ENCODE data around the gene FCSK.
"Not testable (repeated sequence)": the region's sequence is repeated elsewhere in the genome, so short reads cannot be mapped to it uniquely, and the experiment has no call there.

The FCSK gene

DNA sequence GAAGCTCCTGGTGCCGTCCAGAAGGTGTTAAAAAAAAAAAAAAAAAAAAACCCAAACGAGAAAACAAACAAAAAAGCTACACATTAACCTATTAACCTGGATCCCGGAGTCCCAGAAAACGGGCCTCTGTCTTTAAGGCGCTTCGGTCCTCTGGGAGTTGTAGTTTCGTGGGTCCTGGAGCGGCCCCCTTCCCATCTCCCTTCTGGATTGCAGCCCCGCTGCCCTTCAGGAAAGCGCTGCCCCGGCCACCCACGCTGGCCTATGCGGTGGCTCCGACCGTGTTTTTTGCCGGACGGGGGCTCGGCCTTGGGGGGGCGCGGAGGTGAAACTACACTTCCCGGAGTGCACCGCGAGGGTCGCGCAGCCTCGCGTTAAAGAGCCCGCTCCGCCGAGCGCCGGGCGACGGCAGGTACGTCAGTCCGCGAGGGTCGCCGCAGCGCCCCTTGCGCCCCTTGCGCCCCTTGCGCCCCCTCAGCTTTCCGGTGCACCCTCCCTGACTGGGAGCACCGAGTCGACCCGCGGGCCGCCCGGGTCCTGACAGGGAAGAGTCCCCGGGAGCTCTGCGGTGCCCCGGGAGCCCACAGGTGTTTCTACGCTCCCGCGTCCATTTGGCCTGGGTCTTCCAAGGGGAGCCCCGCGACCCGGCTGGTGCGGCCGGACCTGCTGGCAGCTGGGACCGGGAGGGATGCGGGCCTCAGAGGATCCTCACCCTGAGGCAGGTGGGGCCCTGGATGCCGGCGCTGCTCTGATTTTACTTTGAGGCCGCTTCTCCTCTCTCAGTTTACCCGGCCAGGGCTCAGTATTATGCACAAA lies at the start of gene FCSK:
Gene FCSK (plus strand): TSS at position 374 of the 813 bp plus-strand sequence. CDS start 8,596 bp downstream, outside the sequence.
- DNase-seq: peak; percentile 63

DNA sequence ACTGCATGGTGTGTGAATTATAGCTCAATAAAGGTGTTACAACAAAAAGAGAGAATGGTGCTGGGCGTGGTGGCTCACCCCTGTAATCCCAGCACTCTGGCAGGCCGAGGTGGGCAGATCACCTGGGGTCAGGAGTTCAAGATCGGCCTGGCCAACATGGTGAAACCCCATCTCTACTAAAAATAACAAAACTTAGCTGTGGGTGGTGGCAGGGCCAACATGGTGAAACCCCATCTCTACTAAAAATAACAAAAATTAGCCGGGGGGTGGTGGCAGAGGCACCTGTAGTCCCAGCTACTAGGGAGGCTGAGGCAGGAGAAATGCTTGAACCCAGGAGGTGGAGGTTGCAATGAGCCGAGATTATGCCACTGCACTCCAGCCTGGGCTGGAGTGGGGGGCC lies 48.3 kb upstream of the FCSK start:
- not testable (repeated sequence) for DNase-seq

DNA sequence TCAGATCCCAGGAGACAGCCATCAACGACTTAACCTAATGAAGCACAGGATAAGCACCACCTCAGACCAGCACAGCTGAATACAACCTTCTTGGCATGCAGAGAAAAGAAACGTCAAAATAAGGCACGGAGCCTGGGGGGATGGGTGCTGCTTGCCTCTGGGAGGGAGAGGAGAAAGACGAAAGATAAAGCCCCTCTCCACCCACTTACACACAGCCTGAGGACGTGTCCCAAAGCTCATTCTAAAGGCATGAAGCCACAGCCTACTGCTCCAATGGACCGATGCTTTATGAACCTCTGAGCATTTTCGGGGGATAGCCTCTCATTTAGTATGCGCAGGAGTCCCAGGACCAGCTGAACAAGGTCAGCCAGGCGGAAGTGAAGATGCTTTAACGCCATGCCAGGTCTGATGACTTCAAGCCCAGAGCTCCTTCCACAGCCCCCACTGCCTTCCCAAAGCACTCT lies 46.6 kb upstream of the FCSK start:
- DNase-seq: no peak

DNA sequence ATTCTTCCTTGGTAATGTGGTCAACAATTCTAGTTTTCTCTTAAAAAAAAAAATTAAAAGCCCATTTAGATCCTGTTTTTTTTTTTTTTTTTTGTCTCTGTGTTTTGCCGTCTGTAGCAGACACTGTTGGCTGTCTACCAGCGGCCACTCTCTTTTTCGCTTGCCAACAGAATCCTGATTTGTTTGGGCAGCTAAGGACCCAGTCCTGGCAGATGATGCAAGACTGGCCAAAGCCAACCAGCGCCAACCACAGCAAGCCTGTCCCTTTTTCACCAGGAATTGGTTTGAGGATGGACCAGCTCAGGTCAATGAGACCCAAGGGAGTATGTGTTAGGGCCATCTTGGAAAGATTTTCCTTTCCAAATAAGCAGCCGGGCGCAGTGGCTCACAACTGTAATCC lies 43.7 kb upstream of the FCSK start:
- DNase-seq: no peak

DNA sequence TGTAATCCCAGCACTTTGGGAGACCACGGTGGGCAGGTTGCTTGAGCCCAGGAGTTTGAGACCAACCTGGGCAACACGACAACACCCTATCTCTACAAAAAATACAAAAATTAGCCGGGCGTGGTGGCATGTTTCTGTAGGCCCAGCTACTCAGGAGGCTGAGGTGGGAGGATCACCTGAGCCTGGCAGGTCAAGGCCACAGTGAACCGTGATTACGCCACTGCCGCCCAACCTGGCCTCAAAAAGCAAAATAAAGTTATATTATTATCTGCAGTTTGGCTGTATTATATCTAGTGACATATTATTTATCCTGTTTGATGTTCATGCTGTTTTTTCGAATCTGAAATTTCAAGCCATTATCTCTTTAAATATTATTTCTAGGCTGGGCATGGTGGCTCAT lies 42.0 kb upstream of the FCSK start:
- no peak for DNase-seq

DNA sequence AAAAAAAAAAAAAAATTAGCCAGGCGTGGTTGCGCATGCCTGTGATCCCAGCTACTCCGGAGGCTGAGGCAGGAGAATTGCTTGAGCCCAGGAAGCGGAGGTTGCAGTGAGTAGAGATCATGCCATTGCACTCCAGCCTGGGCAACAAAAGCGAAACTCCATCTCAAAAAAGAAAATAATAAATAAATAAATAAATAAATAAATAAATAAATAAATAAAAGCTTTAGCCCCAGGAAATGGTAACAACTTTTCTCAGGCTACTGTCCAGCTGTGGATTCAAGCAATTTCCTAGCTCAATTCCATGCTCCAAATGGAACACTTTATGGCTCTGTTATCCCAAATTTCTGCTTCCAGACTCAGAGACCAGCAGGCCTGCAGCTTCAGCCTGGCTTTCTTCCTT lies 40.8 kb upstream of the FCSK start:
- not testable (repeated sequence) for DNase-seq

DNA sequence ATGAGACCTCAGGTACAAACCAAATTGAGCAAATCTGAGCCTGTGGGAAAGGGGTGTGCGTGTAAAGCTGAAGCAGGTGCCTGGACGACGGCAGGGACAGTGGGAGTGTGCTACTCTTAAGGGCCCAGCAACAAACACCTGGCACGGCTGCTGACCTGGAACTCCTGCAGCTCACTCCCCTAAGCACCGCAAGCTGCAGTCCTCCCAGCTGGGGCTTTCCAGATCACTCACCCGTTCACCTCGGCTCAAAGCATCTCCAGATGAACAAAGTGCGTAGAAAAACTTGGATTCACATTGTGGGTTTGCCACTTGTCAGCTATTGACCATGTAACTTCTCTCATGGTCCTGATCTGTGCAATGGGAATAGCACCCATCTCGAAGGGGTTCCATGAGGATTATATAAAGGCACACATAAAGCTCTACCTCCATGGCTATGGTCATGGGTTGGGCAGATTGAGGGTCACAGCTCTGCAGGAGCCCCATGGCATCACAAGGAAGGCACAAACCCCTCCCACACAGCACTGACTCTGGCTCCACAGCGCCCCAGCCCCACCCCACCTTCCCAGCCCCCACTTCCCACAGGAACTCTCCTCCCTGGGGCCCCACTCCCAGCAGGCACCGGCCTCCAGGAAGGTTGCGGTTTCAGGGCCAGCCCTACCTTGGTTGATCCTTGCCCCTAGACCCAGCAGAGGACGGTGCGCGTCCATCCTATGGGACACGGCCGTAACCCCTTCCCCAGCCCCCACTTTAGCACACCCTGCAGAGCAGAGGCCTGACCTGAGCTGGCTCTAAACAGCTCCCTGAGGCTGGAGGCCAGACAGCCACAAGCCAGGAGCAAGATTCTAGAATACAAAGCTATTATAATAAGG lies 37.4 kb upstream of the FCSK start:
- no peak for DNase-seq

DNA sequence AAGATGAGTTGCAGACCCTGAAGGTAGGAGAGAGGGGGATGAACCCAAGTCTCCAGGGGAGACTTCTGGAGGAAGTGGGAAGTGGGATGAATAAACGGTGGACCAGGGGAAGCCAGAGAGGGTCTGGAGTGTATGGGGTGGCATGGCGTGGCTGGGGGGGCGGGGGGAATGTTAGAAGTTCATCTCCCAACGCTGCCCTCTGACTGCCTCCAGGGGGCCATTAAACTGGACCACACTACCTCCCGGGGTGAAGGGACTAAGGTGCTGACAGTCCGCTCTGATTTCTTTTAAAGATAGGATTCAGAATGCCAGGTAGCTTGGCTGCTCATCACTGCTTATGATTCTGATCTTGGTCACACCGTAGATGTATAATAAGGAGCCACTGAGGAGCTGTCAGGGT lies 36.7 kb upstream of the FCSK start:
- no peak for DNase-seq

DNA sequence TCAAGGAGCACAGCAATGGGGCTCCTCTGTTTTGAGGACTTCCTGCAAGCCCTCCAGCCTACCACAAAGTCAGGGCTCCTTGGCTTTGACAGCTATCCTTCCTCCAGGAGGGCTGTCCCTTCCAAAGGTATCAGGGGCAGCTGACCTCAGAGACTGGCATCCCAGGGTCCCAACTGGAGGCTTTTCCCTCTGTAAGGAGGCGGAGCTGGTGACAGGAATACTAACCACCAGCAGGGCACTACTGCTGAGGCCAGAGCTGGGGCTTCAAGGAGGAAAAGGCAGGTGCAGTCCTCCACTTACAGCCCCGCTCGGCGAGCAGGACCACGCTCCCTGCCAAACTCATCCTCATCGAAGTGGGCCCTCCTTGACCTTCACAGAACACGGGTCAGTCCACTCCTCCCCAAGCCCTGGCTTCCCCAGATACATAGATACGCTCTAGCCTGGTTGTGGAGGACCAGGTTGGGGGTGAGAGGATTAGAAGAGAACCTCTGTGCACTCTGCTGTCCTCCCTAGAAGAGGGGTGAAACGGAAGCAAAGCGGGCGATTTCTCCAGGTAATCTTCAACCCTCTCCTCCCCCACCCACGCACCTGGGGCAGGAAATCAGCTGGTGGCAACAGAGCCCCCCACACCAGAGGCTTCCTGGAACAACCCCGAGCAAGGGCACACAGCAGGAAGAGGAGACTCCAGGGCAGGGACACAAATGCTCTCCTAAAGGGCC lies 36.0 kb upstream of the FCSK start:
- no peak for DNase-seq

DNA sequence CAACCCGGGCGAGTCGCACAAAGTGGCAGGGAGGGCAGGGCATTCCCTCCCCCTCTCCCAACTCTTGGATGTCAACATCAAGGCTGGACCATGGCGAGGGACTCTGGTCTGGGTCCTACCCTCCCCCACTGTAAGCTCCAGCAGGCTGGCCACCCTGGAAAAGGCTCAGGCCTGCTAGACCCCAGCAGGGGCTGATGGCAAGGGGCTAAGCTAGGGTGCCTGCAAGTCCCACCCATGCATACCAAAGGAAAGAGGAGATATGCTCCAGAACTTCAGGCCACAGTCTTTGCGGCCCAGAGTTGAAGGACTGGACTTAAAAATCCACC lies 35.4 kb upstream of the FCSK start:
- no peak for DNase-seq

DNA sequence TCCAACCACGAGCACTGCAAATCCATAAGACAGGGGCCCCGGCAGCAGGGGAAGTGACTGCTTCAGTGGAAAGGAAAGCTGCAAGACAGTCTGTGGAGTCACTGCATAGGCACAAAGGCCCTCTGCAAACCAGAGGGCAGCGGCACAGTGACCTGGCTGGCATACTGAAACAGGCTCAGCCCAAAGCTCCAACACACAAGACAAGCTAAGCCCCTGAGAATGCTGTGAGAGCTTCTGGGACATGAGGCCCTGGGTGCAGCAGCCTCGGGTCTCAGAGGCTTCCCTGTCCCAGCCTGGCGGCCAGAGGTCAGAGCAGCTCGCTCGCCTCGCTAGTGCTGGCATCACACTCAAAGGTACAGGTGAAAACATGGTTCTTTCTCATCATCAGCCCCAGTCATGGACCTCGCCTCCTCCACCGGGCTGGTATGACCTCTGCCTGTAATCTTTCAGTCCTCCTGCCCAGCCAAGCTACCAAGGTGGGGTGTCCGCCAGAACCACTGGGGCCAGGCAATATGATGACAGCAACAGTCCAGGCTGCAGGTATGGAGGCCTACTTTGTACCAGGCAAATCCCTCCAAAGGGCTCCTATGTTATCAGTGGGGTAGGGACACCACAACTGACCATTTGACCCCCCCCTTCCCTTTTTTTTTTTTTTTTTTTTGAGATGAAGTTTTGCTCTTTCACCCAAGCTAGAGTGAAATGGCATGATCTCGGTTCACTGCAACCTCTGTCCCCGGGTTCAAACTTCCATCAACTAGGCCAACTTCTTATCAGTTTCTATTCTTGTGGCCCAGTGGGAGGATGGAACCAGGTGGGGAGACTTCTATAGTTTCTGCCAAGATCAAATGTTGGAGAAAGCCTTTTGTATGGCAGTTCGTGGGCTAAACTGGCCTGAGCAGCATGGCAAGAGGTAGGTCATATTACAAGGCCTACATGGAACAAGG lies 34.7 kb upstream of the FCSK start:
- no peak for DNase-seq

DNA sequence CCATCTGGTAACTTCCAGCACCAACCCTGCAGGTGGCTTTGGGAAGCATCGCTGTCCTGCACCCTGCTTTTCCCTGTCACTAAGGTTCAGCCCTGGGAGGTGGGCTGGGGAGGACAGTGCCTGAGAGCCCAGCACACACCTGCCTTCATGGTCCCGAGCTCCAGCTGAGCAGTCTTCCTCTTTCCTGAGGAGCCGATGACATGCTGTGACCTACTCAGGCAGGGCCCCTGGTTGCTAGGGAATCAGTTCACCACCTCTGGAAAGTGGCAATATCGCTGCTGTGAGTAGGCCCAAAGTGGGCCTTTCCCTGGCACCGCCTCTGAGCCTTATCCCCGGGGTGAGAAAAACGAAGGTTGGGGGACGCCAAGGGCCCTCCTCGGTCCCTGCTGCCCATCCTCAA lies 33.4 kb upstream of the FCSK start:
- no peak for DNase-seq

DNA sequence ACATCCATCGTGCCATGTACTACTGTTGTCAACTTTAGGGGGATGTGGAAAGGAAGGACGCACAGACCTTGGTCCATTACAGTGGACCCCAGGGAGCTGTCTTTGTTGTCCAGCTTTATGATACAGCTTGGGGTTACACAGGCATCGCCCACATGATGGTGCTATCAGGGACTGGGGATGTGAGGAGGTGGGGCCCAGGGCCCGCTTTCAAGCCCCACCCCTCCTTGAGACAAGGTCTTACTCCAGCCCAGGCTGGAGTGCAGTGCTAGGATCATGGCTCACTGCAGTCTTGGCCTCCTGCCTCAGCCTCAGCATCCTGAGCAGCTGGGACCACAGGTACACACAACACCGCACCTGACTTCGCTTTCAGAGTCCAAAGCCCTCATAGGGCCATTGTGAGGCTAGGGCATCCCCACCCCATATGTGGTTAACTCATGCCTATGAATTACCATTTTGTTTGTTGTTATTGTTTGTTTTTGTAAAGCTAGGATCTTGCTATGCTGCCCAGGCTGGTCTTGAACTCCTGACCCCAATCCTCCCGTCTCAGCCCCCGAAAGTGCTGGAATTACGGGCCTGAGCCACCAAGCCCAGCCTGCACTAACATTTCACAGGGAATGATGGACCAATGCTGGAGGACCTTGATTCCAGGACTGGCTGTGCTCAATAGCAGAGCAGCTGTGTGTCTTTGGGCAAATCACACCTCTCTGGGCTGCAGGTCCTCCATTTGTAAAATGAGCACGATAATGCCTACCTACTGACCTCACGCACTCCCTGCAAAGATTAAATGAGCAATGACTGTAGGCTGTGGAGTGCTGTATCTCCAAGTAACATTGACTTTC lies 32.7 kb upstream of the FCSK start:
- DNase-seq: no peak

DNA sequence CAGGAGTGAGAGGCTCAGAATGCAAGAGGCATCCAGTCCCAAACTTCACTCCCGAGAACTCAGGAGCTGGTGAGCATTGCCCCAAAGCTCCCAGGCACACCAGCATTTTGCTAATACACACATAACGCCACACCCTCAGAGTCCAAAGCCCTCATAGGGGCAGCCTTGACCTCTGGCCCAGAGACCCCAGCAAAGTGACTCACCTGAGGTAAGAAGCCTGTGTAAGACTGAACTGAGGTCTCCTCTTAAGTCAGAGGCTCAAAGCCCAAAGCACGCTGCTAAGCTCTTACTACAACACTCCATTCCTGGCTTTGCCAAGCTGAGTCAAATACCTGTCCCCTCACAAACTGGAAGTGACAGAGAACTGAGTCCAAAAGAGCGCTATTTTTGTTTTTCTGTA lies 31.9 kb upstream of the FCSK start:
- no peak for DNase-seq

DNA sequence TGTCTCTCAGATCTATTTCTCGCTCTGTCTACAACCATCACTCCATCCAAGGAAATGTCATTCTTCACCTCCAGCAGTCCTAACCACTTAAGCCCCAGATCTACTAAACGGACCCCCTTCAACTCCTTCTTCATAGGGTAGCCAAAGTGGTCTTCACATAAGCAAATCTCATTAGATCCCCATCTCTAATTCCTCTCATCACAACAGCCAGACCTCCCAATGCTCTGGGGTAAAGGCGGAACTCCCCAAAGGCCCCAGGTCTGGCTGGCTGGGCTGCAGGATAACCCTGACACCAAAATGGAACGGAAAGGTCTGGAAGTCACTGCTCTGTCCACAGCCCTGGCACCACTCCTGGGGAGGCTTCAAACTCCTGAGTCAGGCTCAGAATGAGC lies 26.6 kb upstream of the FCSK start:
- no peak for DNase-seq

DNA sequence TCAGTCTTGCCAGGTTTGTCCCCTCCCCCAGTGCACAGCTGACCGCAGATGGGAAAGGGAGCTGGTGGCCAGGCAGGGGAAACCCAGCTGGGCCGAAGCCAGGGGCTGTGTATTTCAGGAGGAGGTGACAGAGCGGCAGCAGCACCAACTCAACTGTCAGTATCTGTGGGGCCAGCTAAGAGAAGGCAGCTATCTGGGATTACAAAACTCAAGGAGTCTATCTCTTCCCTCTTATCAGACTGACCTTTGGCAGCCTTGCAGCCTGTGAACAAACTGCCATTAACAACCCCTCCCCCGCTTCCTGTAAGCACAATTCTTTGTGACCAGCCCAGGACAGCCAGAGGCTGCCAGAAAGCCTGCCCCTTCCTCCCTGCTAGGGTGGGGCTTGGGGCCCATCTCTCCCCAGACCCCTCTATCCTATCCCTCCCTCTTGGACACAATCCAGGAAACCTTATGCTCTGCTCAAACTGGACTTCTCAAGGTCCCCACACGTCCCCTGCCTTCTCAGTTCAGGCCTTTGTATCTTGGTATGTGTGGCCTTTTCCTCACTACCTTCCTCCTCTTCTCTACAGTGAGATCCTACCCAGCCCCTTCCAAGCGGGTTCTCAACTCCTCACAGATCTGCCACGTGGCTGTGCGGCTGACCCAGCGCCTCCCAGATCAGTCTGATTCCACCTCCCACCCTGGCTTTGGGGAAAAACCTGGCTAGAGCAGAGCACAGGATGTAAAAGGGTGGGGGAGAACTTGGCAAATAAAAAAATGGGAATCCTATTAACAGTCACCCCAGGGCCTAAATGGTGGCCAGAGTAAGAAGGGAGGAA lies 26.0 kb upstream of the FCSK start:
- DNase-seq: peak; percentile 94

DNA sequence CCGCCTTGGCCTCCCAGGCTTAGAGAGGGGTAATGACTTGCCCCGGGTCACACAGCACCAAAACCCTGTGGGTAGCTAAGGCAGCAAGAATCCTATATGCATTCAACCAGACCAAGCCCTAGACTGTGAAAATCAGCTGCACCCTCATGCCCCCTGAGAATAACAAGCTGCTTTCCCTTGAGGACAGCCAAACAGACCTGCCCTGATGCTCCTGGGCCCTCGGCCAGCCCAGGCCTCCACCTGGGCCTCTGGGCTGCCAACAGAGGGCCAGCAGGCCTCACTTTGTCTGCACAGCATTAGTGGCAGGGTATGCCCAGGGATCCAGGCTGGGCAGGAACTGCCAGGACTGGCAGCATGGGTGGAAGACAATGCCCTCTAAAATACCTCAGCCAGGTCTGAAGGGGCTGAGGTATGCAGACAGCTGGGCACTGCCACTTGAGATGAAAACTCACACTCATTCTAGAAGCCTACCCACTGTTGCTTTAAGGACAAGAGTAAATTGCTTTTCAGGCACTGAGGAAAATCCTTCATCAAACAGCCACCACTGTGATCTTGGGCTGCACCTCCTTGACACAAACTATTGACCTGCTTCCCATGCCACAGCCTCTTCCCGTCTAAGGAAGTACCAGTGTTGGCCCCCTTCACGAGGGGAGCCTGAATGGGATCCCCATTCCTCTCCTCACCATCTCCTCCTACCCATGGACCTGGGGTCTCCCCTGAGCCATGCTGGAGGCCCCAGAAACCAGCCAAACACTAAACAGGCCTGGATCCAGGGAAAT lies 24.3 kb upstream of the FCSK start:
- DNase-seq: no peak

DNA sequence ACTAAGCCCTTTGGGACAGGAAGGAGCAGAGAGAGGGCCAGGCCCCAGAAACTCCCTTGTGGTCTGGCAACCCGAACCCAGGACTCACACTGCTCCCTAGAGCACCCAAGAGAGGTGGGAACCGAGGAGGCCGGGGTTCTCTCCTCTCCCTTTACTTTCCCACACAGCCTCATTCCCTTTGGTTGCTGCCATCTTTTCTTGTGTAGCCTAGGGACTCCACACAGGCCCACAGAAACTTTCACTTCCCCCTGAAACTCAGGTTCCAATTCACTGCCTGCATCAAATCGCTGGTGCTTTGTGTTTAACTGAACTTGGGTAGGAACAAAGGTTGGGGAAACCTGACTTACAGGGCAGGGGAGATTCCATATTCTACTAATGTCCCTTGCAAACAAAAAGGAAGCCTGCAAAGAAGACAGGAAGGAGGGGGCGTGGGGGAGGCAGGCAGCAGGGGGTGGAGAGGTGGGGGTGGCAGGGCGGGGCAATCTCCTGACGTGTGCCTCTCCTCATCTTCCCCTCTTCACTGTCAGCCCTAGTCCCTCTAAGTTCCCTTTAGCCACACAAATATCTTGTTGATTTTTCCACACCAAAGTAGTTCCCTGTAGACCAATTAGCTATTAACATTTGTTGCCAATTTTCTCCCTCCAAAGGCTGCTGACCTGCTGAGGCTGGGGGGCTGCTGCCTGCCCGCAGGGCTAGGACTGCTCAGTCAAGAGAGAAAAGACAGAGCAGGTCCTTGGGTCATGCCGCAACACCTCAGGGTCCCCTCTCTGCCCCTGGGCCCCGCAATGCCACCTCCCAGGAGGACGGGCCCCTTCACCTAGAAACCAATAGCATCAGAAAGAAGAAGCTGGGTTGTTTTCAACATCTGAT lies 23.5 kb upstream of the FCSK start:
- peak; percentile 19 for DNase-seq

DNA sequence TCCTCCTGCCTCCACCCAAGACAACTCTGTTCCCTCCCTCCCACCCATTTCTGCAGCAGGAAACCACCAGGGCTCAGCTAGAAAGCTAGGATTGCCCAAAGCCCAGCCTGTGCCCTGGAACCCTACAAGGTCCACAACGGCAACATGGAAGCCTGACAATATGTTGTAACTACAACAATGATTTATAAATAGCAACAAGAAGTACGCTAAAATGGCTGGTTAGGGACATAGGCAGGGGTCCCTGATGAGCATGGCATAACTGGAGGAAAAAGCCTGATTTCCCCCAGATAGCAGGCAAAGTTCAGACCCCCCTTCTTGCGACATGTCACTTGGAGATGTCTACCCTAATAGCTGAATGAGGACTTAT lies 22.1 kb upstream of the FCSK start:
- DNase-seq: no peak

All from fibroblast of upper back skin (primary cell).